Measurements from ENCODE around the gene VPS8. TPM values are rescaled to one million over a fixed set of nuclear protein-coding genes. Genes with fewer than 3 reads are reported as not detected.

The VPS8 gene
- total RNA-seq, 1 experiment from 2014 or later = 39.7 TPM

DNA sequence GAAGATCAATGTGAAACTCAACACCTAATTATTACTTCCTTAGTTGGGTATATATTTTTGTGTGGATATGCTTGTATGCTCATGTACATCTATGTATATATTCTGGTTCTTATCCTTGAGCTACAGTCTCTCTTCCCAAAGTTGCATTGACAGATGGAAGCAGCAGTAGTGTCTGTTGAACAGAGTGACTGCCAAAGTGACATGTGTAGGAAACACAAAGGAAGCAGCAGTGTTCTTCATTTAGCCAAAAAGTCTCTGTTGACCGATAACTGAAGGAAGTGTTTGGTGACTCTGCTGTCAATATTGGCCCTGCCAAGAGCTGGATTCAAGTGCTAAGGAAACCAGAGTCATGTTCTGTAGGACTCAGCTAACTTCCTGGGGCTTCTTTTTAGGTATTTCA is 217.1 kb downstream of the VPS8 start:
- Histone ChIP-seq H3K9me3 (ENCODE audit: control insufficient read depth, low read depth, low read length) (no peaks in the 10 kb centered on the region), H3K4ac (ENCODE audit: low read depth, low read length) (no peak overlapping the region), H2AK5ac (ENCODE audit: insufficient read length, low read length) (no peak overlapping the region), H2BK12ac (ENCODE audit: insufficient read length, low read depth, low read length) (no peak overlapping the region), H3T11ph (ENCODE audit: low read length) (no peak overlapping the region), H3K27me3 (ENCODE audit: insufficient read depth, low read length) (no peaks in the 10 kb centered on the region), H4K20me1 (ENCODE audit: control insufficient read depth, insufficient read depth, insufficient read length) (no peaks in the 10 kb centered on the region), H3K79me1 (ENCODE audit: insufficient read depth, low read depth, low read length, poor library complexity, severe bottlenecking) (no peaks in the 10 kb centered on the region), H2BK20ac (ENCODE audit: low read depth, low read length, poor library complexity, severe bottlenecking) (no peak overlapping the region), H3K4me1 (ENCODE audit: insufficient read depth, low read length) (no peaks in the 10 kb centered on the region; the same call in 1 of the 2 replicates), H2BK15ac (ENCODE audit: low read depth, low read length) (no peak overlapping the region), H3K56ac (ENCODE audit: insufficient read length, low read depth, low read length) (no peak overlapping the region), H3K79me2 (ENCODE audit: insufficient read depth, low read length) (no peaks in the 10 kb centered on the region), H3K23ac (ENCODE audit: insufficient read length, low read depth, low read length) (no peak overlapping the region), H4K91ac (ENCODE audit: insufficient read length, low read depth, low read length) (no peak overlapping the region), H3K9ac (ENCODE audit: extremely low read depth, insufficient read length, low read length) (no peak overlapping the region), H3K23me2 (ENCODE audit: insufficient read length, low read depth, low read length, poor library complexity, severe bottlenecking) (no peaks in the 10 kb centered on the region), H4K8ac (replicated peaks; ENCODE audit: insufficient read length, low read depth, low read length) (no peak overlapping the region), H4K5ac (ENCODE audit: insufficient read length, low read depth, low read length) (no peak overlapping the region), H3K4me2 (ENCODE audit: insufficient read depth, insufficient read length, low read length) (no peak overlapping the region), H3K27ac (ENCODE audit: insufficient read length, low read depth, low read length) (no peak overlapping the region), H2AFZ (ENCODE audit: low read length) (no peak overlapping the region), H2BK5ac (ENCODE audit: insufficient read length, low read length) (no peak overlapping the region), H3K14ac (ENCODE audit: insufficient read depth, low read length) (no peak overlapping the region), H3K18ac (ENCODE audit: insufficient read length, low read depth, low read length) (no peak overlapping the region), H2BK120ac (ENCODE audit: low read depth, low read length, poor library complexity, severe bottlenecking) (no peak overlapping the region)
- Mint-ChIP-seq H3K27ac (no peak overlapping the region), H3K9me3 (no peaks in the 10 kb centered on the region), H3K4me1 (peaks cover 5% of the 10 kb centered on the region in 2 experiments), H3K4me3 (no peak overlapping the region), H3K27me3 (ENCODE audit: low read depth) (no peaks in the 10 kb centered on the region), H3K36me3 (ENCODE audit: insufficient read depth in 1 of 3, low read depth in 3 of 3) (peaks cover 3 to 7% (median 5%) of the 10 kb centered on the region in 3 experiments; a peak in 5 of 7 replicates)
- TF ChIP-seq, protein P1, sequence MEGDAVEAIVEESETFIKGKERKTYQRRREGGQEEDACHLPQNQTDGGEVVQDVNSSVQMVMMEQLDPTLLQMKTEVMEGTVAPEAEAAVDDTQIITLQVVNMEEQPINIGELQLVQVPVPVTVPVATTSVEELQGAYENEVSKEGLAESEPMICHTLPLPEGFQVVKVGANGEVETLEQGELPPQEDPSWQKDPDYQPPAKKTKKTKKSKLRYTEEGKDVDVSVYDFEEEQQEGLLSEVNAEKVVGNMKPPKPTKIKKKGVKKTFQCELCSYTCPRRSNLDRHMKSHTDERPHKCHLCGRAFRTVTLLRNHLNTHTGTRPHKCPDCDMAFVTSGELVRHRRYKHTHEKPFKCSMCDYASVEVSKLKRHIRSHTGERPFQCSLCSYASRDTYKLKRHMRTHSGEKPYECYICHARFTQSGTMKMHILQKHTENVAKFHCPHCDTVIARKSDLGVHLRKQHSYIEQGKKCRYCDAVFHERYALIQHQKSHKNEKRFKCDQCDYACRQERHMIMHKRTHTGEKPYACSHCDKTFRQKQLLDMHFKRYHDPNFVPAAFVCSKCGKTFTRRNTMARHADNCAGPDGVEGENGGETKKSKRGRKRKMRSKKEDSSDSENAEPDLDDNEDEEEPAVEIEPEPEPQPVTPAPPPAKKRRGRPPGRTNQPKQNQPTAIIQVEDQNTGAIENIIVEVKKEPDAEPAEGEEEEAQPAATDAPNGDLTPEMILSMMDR (conservative IDR thresholded peaks at IDR 0.05) = no peak
- no peak for DNase-seq
- no CpG with 5 or more reads among the region's 1 CpG for WGBS (ENCODE audit: extremely low coverage, insufficient read length, low lambda C conversion rate)
